GM11168 (cell line): ENCODE results near the gene S100A10.

Source experiments
- in situ Hi-C: fragments of 300-500 bp; cut with MboI; formaldehyde crosslinking; loops from one replicate; pipeline ENCODE4 v1.12.0; 2022; ENCODE audit warnings: low sequenced_read_pairs; ENCODE audit not compliant: unreplicated experiment

Gene S100A10

GRCh38 chr1:151990058-151990855, 3.4 kb downstream of the S100A10 start:
- in situ Hi-C loops, result no loop called here

DNA sequence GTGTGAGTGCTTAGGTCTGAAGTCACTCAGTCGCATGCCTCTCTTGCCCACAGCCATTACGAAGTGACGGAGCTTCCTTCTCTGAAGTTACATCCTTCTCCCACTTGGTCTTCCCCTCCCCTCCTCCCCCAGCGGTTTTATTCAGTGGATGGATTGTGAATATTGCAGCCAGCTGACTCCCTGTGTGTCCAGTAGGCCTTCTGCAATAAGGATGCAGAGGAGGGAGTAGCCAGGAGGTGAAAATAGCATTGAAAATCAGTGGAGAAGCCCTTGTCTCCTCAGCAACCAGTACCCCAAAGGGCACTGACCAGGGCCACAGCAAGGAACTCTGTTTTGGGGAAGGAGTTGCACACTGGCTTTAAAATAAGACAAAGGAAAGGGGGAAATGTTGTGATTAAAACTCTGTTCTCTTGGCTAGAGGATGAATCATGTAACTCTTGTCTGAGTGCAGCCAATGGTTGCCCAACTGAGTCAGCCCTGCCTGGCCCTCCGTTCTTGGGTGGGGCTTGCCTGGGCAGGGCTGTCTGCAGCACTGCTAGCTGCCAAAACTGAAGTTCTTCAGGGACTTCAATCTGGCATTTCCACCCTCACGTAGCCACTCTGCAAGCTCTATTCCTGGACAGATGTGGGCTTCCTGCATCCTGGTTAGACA, 4.3 kb downstream of the S100A10 start:
- in situ Hi-C loops, result no loop called here

DNA sequence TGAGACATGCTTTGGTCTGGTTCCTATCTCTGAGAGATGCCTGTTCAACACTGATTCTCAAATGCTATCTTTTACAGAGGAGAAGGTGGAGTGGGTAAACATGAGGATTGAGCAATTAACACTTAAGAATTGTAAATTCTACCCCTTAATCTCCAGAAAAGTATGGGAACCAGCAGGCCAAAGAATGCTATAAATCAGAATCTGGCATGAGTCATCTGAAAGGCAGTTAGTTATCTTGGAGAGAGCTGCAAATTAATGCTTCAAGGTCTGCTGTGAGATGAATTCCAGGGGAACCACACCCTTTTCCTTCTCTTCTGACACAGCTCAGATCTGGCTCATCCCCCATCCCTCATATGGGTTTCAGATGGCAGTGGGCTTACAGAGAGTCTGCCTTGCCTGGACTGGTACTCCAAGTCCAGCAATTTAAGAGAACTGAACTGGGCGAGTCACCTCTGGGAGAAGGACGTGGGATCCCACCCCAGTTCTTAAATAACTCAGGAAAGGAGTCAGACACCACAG, 5.2 kb downstream of the S100A10 start:
- in situ Hi-C loops, result no loop called here

DNA sequence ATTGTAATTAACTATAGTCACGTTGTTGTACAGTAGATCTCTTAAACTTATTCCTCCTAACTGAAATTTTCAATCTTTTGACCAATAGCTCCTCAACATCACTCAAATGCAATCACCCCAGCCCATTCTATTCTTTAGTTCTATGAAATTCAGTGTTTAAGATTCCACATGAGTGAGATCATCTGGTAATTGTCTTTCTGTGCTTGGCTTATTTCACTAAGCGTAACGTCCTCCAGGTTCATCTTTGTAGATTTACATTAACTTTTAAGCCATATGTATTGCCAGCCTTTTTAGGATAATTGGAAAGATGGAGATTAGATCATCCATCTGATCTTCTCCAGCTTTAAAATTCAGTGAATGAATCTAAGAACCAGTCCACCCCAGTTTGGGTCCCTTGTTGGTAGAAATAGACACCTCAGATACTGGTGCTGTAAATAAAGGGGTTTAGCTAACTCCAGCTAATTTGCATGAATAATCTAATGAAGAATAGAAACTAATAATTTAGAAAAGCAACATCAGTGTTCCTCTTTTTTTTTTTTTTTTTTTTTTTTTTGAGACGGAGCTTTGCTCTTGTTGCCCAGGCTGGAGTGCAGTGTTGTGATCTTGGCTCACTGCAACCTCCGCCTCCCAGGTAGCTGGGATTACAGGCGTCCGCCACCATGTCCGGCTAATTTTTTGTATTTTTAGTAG, 7.0 kb downstream of the S100A10 start:
- in situ Hi-C loops, result no loop called here

- in situ Hi-C loops, result no loop called here
These were observed 7.9 kb downstream of the S100A10 start for GRCh38 chr1:151985768-151986167.

DNA sequence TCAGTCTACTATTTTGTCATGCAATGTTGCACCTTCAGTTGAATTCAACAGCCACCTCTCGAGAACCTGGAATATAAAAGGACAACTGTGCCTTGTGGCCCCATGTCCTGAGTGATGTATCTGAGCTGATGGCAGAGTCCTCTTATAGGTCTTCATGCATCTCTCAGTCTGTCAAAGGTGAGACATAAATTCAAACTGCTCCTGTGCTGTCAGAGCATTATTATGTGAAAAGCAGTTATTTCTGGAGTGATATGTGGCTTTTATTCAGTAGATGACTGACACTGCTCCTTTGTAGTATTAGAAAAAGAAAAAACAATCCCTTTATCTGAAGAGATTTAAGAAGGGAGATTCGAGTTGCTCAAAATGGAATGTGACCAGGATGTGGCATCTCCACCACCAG, 8.4 kb downstream of the S100A10 start:
- in situ Hi-C loops, result no loop called here

- in situ Hi-C loops, result no loop called here
These were observed 9.2 kb downstream of the S100A10 start for GRCh38 chr1:151984313-151984956.

GRCh38 chr1:151982300-151983005, 11.2 kb downstream of the S100A10 start:
- in situ Hi-C loops, result no loop called here

DNA sequence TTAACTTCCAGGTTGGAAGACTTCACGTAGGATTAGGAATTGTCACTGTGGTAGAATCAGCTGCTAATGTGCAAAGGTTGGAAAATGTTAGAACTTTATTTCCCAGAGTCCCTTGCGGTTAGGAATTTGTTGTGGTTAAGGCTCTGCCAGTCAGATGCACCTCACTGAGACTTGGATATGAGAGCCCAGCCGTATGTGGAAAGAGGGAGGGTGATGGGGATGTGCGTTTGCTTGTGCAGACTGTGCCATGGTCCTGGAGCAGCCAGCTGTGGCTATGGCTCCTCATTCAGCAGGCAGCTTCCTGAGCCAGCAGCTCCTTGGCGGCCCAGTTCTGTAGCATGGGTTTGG, 12.5 kb downstream of the S100A10 start:
- in situ Hi-C loops, result no loop called here

GRCh38 chr1:151980287-151981177, 13.1 kb downstream of the S100A10 start:
- in situ Hi-C loops, result no loop called here

DNA sequence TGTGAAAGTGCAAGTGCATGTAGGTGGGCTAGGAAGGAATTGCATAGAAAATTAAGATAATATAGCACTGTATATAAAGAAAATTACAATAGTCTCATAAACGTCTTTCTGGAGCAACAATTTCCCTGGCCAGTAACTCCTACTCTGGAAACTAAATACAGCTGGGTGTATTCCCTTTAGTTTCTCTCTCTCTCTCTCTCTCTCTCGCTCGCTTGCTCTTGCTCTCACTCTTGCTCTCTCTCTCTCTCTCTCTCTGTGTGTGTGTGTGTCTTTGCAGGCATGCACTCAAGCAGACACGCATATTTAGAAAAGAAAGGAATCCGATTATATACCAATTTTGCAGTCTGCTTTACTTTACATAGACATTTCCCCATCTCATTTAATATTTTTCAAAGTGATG, 14.7 kb downstream of the S100A10 start:
- in situ Hi-C loops, result no loop called here

- in situ Hi-C loops, result no loop called here
These were observed 15.9 kb downstream of the S100A10 start for GRCh38 chr1:151977662-151978230.

DNA sequence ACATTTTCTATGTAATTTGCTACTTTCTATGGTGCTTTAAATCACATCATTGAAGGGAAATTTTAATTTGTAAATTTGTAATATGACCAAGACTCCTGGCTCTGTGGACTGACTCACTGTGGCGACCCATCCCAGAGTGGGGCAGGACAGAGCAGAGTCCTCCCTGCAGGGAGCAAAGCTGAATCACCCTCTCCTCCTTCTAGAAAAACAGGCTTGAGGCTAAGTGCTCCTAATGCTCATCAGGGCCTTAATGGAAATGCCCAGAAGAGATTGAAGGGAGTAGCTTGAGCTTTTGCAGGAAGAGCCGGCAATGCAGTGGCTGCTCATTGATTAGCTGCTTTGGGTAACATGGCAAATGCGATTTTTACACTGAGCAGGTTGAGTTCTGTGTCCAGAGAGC, 16.8 kb downstream of the S100A10 start:
- in situ Hi-C loops, result no loop called here

DNA sequence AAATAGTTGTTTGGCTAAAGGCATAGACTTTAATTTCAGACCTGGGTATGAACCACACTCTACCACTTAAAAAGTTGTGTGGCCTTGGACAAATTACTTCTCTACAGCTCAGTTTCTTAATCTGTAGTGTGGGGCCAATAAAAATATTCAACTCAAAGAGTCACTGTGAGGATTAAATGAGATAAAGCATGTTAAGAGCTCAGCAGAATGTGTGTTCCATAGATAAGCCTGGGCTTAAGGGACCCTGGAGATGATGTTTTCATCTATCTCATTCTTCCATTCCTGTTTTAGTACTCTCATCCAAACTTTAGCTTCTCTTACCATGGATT, 17.7 kb downstream of the S100A10 start:
- in situ Hi-C loops, result no loop called here

- in situ Hi-C loops, result no loop called here
These were observed 18.2 kb downstream of the S100A10 start for GRCh38 chr1:151975311-151976014.

GRCh38 chr1:151972542-151973248, 21.0 kb downstream of the S100A10 start:
- in situ Hi-C loops, result no loop called here

DNA sequence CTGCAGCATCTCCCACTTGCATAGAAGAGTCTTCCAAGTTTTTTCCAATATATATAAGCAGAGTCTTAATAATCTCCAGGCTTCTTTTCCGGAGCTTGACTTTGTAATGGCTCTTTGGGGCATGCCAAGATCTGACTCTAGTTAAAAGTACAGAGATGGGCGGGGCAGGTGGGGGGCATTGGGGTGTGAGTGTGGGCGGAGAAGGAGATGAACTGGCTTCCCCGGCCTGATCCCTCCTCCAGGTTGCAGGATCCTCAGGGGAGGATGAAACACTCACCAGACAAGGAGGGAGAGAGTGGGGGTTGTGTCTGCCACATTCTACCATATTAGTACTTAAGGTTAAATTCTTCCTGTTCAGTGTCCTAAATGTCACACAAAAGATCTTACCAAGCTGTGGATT, 23.0 kb downstream of the S100A10 start:
- in situ Hi-C loops, result no loop called here

GRCh38 chr1:151970128-151970527, 23.5 kb downstream of the S100A10 start:
- in situ Hi-C loops, result no loop called here
